Stimulated activated CD4-positive, alpha-beta T cell treated with anti-CD3 and anti-CD28 coated beads, Interleukin-4, amount 100 ng/mL, for 4 hours (primary cell): ENCODE data around the gene RAX2.
"Not testable (repeated sequence)": the region's sequence is repeated elsewhere in the genome, so short reads cannot be mapped to it uniquely, and the experiment has no call there.

Source experiments
- DNase-seq, 2 experiments: peaks; one replicate each; pipeline ENCODE4 v3.0.0-alpha.2; 2020

Gene RAX2

GRCh38 chr19:3758297-3758696 lies 13.7 kb downstream of the RAX2 start:
- DNase-seq = not testable (repeated sequence)

- not testable (repeated sequence) for DNase-seq
These were observed 14.3 kb downstream of the RAX2 start for GRCh38 chr19:3757705-3758104.

DNA sequence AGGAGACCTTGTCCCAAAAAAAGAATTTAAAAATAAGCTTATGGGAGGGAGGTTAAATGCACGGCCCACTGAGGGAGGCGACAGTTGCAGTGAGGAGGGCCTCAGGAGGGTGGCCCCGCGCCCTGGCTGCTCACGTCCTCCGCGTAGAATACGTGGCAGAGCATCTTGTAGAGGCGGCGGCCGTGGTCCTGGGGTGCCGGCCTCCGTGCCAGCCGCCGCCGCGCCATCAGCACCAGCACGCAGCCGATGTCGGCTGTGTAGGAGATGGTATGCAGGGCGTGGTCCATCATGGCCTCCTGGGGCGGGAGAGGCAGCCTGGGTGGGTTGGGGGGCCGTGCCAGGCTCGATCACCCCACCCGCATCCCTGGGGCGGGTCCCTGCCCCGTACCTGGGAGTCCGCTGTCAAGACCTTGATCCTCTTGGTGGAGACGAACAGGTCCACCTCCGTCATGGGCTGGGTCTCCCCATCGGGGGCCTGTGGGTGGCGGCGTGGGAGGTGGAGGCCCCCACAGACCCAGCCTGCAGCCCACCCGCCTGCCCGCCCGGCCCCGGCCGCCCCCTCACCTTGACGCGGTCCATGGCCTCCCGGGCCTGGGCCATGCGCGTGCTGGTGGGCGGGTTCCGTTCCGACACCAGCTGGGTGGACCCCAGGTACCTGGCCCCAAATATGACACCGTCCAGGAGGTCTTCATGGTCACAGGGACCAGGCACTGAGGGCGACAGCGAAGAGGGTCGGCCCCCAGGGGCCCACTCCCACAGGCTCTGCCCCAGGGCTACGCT lies 18.2 kb downstream of the RAX2 start:
- no peak for DNase-seq

DNA sequence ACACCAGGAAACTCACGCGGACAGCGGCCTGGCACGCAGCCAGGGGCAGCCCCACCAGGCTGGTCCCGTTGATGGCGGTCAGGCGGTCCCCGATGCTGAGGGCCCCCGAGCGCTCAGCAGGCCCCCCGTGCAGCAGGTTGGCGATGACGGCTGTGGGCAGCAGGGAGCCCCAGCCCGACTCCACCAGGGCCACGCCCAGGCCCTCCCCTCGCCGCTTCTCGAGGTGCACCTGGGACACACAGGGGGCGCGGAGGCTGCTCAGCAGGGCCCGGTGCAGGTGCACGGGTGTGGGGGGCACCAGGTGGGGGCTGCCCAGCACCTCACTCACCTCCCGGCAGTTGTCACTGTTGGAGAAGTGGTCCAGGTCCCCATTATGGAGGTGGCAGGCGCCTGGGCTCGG lies 19.5 kb downstream of the RAX2 start:
- DNase-seq = no peak

DNA sequence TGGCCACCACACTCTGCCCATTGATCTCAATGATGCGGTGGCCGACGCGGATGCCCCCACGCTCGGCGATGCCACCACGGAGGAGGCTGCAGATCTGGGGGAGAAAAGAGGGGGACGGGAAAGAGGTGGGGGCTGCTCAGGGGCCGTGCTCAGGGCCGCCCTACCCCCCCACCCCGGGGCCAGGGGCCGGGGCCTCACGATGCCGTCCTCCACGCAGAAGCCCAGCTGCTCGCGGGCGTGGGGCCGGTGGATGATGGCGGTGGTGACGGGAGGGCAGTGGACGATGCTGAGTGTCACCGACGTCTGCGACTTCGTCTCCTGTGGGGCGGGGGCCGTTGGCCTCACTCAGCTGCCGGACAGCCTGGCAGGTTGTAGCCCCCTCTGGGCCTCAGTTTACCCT lies 20.8 kb downstream of the RAX2 start:
- DNase-seq = no peak

- DNase-seq = no peak
These were observed 21.8 kb downstream of the RAX2 start for GRCh38 chr19:3750211-3750610.

- DNase-seq = no peak
These were observed 23.1 kb downstream of the RAX2 start for GRCh38 chr19:3748965-3749364.

DNA sequence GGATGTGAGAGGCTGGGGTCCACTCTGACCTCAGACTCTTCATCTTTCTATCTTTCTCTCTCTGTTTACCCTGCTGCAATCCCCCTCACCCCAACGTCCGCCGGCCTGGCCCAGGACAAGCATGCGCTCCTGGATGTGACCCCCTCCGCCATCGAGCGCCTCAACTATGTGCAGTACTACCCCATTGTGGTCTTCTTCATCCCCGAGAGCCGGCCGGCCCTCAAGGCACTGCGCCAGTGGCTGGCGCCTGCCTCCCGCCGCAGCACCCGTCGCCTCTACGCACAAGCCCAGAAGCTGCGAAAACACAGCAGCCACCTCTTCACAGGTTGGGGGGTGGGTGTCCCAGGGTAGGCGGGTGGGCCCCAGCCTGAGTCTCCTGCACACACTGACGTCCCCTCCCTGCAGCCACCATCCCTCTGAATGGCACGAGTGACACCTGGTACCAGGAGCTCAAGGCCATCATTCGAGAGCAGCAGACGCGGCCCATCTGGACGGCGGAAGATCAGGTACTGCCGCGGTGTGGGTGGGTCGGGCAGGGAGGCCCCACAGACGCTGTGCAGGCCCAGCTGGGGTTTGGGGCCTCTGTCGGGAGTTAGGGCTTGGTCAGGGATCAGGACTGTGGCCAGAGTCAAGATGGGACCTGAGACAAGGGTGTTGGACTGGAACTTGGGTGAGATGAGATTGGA lies 25.5 kb downstream of the RAX2 start:
- no peak for DNase-seq

DNA sequence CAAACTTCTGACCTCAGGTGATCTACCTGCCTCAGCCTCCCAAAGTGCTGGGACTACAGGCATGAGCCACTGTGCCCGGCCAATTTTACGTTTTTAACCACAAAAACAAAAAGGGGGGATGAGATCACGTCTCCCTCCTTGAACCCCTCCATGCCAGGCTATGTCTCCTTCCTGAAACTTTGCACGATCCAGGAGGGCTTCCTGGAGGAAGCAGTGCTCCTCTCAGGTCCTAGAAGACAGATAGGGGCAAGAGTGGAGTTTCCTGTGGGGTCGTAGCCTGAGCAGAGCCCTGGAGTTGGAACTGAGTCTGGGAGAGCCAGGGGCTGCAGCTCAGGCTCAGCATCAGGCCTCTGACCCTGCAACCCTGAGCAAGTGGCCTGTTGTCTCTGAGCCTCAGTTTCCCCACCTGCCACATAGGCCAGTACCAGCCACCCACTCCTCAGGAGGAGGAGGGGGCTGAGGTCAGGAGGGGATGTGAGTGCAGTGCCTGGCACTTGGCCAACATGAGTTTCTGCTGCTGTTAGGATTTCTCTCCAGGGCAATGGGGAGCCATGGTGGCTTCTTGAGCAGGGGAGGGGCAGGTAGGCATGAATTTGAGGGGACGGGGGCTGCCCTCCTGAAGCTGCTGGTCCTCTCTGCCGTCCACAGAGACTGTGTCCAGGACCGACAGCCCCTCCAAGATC lies 26.5 kb downstream of the RAX2 start:
- DNase-seq = no peak

GRCh38 chr19:3743486-3743885 lies 28.5 kb downstream of the RAX2 start:
- no peak for DNase-seq

GRCh38 chr19:3740431-3740830 lies 31.6 kb downstream of the RAX2 start:
- no peak for DNase-seq

GRCh38 chr19:3738477-3739220 lies 33.4 kb downstream of the RAX2 start:
- DNase-seq = no peak

DNA sequence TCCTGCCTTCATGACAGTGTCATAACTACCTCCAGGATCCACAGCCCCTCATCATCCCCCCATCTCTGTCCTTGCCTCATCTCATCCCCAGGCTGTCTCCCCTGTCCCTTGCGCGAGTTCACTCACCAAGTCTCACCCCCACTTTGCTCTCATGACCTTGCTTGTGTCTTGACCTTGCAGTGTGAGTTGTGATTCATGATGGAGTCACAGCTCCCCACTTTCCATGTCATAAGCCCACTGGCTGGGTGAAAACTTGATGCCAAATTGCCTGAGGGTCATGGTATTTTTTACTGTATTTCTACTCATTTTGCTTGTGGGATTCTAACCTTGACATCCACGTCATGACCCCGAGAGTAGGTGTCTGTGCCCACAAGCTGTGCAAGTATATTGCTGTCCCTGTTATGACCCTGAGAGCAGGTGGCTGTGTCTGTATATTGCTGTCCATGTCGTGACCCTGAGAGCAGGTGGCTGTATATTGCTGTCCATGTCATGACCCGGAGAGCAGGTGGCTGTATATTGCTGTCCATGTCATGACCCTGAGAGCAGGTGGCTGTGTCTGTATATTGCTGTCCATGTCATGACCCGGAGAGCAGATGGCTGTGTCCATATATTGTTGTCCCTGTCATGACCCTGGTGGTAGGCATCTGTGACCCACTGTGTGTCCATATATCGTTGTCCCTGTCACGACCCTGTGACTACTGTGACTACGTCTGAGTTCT lies 34.4 kb downstream of the RAX2 start:
- no peak for DNase-seq

DNA sequence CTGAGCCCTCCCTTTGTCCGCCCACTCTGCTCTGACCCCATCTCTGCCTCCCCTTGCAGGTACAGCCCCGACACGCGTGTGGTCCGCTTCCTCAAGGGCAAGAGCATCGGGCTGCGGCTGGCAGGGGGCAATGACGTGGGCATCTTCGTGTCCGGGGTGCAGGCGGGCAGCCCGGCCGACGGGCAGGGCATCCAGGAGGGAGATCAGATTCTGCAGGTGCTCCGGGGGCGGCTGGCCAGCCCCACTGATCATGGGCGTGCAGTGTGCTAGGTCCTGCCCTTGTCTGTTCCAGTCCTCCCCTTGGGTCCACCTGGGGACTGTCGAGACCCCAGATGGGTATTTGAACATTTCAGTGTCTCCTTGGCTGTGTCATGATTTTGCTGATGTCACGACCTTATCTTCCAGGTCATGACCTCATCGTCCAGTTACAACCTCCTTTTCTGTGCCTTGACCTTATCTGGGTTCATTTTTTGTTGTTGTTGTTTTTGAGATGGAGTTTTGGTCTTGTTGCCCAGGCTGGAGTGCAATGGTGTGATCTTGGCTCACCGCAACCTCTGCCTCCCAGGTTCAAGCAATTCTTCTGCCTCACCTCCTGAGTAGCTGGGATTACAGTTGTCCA lies 35.8 kb downstream of the RAX2 start:
- no peak for DNase-seq

GRCh38 chr19:3734310-3734600 lies 37.8 kb downstream of the RAX2 start:
- no peak for DNase-seq

- DNase-seq = no peak
These were observed 38.3 kb downstream of the RAX2 start for GRCh38 chr19:3733549-3734309.

GRCh38 chr19:3732108-3732507 lies 39.9 kb downstream of the RAX2 start:
- DNase-seq = no peak

- DNase-seq = no peak
These were observed 41.5 kb downstream of the RAX2 start for GRCh38 chr19:3730457-3730958.

DNA sequence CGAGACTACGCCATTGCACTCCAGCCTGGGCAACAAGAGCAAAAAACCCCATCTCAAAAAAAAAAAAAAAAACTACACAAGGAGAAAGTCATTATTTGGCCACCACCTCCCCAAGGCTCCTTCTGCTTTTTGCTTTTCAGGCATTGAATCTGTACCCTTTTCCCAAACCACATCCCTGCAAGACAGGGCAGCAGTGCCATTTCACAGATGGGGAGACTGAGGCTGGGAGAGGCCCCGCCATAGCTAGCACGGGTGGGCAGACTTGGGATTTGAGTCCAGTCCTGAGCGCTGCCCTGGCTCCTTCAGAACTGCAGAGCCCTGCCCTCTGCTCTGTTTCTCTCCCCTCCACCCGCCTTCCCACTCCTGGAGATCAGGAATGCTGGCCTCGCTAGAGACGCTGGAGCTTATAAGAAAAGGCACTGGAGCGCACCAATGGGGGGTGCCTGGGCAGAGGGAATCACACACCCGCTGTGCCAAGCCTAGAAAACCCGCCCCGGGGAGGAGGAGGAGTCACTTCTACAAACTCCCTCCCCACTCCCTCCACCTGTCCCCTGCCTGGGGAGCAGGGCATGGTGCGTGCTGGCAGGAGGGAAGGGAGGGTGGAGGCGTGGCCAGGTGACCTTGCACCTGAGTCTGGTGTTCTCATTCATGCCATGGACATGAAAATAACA lies 46.3 kb downstream of the RAX2 start:
- DNase-seq = no peak

DNA sequence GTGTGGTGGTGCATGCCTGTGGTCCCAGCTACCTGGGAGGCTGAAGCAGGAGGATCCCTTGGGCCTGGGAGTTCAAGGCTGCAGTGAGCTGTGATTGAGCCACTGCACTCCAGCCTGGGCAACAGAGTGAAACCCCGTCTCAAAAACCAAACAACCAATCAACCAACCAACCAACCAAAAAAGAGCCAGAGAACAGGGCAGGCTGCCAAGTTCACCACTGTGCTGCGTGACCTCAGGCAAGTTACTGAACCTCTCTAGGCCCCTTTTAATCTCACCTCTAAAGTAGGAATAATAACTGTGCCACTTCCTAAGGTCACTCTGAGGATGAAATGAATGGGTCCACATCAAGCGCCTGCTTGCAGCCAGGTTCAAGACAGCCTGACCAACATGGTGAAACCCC lies 46.9 kb downstream of the RAX2 start:
- DNase-seq = no peak

DNA sequence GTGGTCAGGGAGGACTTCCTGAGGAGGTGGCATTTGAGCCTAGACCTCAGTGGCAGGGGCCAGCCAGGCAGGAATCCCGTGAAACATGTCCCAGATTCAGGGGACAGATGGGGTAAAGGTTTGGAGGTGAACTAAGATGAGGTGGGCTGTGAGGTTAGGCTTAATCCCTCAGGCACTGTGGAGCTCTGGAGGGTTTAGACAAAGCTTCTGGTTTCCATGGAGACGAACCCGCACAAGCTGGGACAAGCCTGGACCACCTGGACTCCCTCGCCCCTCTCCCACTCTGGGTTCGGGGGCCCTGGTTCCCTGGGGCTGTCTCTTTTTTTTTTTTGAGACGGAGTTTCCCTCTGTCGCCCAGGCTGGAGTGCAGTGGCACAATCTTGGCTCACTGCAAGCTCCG lies 48.1 kb downstream of the RAX2 start:
- DNase-seq = no peak
